ENCODE data around the gene C2CD3. TPM values are rescaled to one million over a fixed set of nuclear protein-coding genes. Genes with fewer than 3 reads are reported as not detected.

Gene C2CD3
- polyA plus RNA-seq, 1 experiment: 10.3 TPM

DNA sequence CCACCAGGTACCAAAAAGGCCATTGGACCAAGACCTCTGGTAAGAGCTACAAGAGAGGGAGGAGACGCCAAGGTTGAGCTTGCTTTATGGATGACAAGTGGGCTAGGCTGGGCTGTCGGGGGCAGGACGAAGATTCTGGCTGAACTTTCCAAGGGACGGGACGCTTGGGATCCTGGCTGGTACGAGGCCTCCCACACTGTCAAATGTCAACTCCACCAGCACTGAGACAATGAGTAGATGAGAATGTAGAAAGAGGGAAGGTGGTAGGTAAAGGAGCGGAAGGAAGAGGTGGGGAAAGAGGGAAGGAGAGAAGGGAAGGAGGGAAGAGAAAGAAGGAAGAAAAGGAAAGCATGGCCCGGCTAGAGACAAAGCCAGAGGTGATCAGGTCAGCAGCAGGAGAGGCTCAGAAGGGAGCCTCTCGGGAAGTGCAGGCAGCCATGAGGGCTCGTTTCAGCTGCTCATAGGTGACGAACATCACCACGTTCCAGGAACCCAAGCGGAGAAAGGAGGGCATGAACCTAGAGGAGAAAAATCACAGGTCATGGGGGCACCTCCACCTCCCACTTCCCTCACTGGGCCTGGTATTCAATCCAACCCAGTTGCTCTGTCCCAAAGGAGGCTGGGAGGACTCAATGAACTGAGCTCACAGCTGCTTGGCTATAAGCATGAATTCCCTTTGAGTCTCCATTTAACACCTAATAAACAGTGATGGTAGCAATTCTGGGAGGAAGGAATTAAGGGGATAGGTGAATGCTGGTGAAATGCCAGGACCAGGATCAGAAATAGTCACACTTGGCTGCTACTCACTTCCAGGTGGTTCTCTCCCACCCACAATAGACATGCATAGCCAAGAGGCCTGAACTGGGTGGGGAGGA is 196.0 kb downstream of the C2CD3 start:
- no peak for TF ChIP-seq CTCF (IDR thresholded peaks at IDR 0.05; ENCODE audit: insufficient read depth, low read depth, low read length)
- CTCF ChIA-PET: interaction anchor here (2.2 kb wide), 1 partner anchor 10 kb away, joined by 10 read pairs; no protein-coding TSS in a partner anchor
- DNase-seq (ENCODE audit: low read depth): no peak
- POLR2A ChIA-PET: no interaction called here
- Histone ChIP-seq H3K27me3 (ENCODE audit: control insufficient read depth, insufficient read depth, low read length) (no peaks in the 10 kb centered on the region), H3K4me3 (ENCODE audit: low read depth, low read length) (no peak overlapping the region), H3K36me3 (ENCODE audit: control insufficient read depth, insufficient read depth, low read length) (no peaks in the 10 kb centered on the region; the same call in 1 of the 2 replicates)

DNA sequence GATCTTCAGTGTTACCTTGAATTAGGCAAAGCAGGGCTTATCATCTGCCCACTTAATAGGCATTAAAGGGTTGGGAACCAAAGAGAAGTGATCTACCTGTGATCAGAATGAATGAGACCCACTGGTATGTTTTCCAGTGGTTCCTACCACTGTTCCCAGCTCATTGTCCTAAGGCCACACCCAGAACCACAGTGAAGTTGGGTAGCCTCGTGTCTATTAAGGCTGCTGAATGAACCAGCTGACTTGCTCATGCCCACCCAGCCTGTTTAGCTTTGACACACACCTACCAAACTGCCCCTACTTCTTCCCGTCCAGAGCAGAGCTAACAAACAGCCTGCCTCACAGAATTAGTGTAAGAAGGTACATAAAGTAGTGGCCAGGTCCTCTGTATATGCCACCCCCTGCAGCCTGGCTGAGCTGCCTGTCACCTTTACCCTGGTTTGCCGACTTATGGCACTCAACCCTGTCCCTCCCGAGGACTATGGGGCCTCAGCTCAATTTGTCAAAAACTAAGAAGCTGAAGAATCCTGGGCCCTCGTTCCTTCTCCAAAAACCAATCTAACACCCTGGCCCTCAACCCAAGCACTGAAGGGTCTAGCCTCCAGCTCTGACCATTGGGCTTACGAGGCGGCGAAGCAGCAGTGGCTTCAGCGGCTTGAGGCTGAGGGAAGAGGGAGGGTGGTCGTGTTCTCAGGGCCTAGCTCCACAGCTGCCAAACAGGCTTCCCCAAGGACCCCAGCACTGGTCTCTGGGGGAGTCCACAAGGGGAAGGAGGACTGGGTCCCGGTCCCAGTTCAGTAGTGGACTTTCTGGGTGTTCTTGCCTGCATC is 198.0 kb downstream of the C2CD3 start:
- ChIA-PET CTCF (interaction anchor here (1.3 to 2.2 kb wide), 2 partner anchors 8 to 9 kb away, joined by 4 to 10 read pairs; no protein-coding TSS in a partner anchor), POLR2A (no interaction called here)
- no peak for DNase-seq (ENCODE audit: low read depth)
- Histone ChIP-seq H3K27me3 (ENCODE audit: control insufficient read depth, insufficient read depth, low read length) (no peaks in the 10 kb centered on the region), H3K4me3 (ENCODE audit: low read depth, low read length) (no peak overlapping the region), H3K36me3 (ENCODE audit: control insufficient read depth, insufficient read depth, low read length) (no peaks in the 10 kb centered on the region; the same call in 1 of the 2 replicates)
- TF ChIP-seq CTCF (IDR thresholded peaks at IDR 0.05; ENCODE audit: insufficient read depth, low read depth, low read length): no peak

DNA sequence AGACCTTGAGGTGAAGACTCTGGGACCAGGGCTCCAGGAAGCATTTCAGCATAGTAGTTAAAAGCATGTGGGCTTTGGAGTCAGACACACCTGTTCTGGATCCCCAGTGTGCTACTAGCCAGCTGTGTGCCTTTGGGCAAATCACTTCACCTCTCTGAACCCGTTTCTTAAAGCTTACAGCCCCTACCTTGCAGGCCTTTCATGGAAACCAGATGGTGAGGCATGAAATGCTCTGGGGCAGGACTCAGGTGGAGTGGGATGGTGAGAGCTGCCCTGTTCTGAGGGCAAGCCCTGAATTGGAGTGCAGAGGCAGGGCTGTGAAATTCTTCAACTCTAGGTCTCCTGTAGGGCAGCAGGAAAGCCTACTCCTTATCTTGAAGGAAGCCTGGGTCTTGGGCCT is 198.6 kb downstream of the C2CD3 start:
- ChIA-PET POLR2A (interaction anchor here (0.7 kb wide), 1 partner anchor 156 kb away, joined by 3 read pairs; no protein-coding TSS in a partner anchor), CTCF (interaction anchor here (1.3 to 2.2 kb wide), 2 partner anchors 8 to 10 kb away, joined by 4 to 10 read pairs; no protein-coding TSS in a partner anchor)
- DNase-seq (ENCODE audit: low read depth): no peak
- H3K27me3 ChIP-seq (ENCODE audit: control insufficient read depth, insufficient read depth, low read length): no peaks in the 10 kb centered on the region
- H3K4me3 ChIP-seq (ENCODE audit: low read depth, low read length): no peak overlapping the region
- no peak for TF ChIP-seq CTCF (IDR thresholded peaks at IDR 0.05; ENCODE audit: insufficient read depth, low read depth, low read length)
- H3K36me3 ChIP-seq (ENCODE audit: control insufficient read depth, insufficient read depth, low read length): no peaks in the 10 kb centered on the region

GRCh38 chr11:73971175-73971719 is 199.6 kb downstream of the C2CD3 start:
- TF ChIP-seq CTCF (IDR thresholded peaks at IDR 0.05; ENCODE audit: insufficient read depth, low read depth, low read length): no peak
- H3K36me3 ChIP-seq (ENCODE audit: control insufficient read depth, insufficient read depth, low read length): no peaks in the 10 kb centered on the region
- CTCF ChIA-PET: interaction anchor here (0.6 to 1.6 kb wide), 2 partner anchors 470 to 479 kb away, joined by 3 read pairs; no protein-coding TSS in a partner anchor
- no peaks in the 10 kb centered on the region for H3K27me3 ChIP-seq (ENCODE audit: control insufficient read depth, insufficient read depth, low read length)
- no peak for DNase-seq (ENCODE audit: low read depth)
- no peak overlapping the region for H3K4me3 ChIP-seq (ENCODE audit: low read depth, low read length)
- POLR2A ChIA-PET: interaction anchor here (0.7 kb wide), 1 partner anchor 157 kb away, joined by 3 read pairs; no protein-coding TSS in a partner anchor
